Stomach (tissue), 9 donors: ENCODE results near the gene SCN9A. TPM values are rescaled to one million over a fixed set of nuclear protein-coding genes. Genes with fewer than 3 reads are reported as not detected.

Source experiments
- DNase-seq, 2 donors: peaks; one replicate each; pipeline versions ENCODE4 v3.0.0 to v3.0.0-alpha.2; 2013 to 2019
- H3K27ac ChIP-seq, 5 donors: fragments of 200-600 bp in 4 of 5; sonication (generic) in 4 of 5; one replicate each; pipeline ENCODE4 v1.5.1; 2013 to 2019; ENCODE audit warnings: mild to moderate bottlenecking in 1 of 5, moderate library complexity in 1 of 5
- H3K27me3 ChIP-seq, 3 donors: fragments of 200-600 bp; sonication (generic); one replicate each; pipeline ENCODE4 v1.5.1; 2017 to 2019; ENCODE audit warnings: mixed run types in 1 of 3
- H3K36me3 ChIP-seq, 4 donors: fragments of 200-600 bp; sonication (generic); 1 replicate in 3 of 4; 2 replicates in 1 of 4; pipeline ENCODE4 v1.5.1; 2016 to 2019
- H3K4me1 ChIP-seq, 4 donors: fragments of 200-600 bp; sonication (generic); one replicate each; pipeline ENCODE4 v1.5.1; 2016 to 2019
- H3K4me3 ChIP-seq, 4 donors: fragments of 200-600 bp; sonication (generic) in 3 of 4; one replicate each; pipeline ENCODE4 v1.5.1; 2016 to 2019; ENCODE audit warnings: mild to moderate bottlenecking in 1 of 4
- H3K9me3 ChIP-seq, 4 donors: fragments of 200-600 bp; sonication (generic); one replicate each; pipeline ENCODE4 v1.5.1; 2016 to 2019
- EP300 ChIP-seq: sonication (generic); formaldehyde crosslinking; IDR thresholded peaks from one replicate; pipeline ENCODE4 v1.6.1; 2017; ENCODE audit warnings: antibody characterized with exemption
- POLR2A ChIP-seq, 4 donors: fragments of 450-650 bp; IDR thresholded peaks; one replicate each; pipeline ENCODE4 v1.6.1; 2016; ENCODE audit warnings: antibody characterized with exemption in 4 of 4, control low read depth in 2 of 4, mild to moderate bottlenecking in 1 of 4, moderate library complexity in 1 of 4
- POLR2AphosphoS5 ChIP-seq, 3 donors: sonication (generic); formaldehyde crosslinking; IDR thresholded peaks; one replicate each; pipeline ENCODE4 v1.6.1; 2016; ENCODE audit warnings: antibody characterized with exemption in 3 of 3
- WGBS, 5 donors: extraction: QIAGEN DNeasy Blood & Tissue Kit in 3 of 5; methylation state at CpG; one replicate each; pipeline versions ENCODE4 v1.1.5 to v1.1.7; 2013 to 2018; 5-methylcytosine and 5-hydroxymethylcytosine counted together
- intact Hi-C: fragments of 100-400 bp; cut with DNase I; formaldehyde crosslinking; loops from one replicate; pipeline ENCODE4 v1.15.1; 2023; ENCODE audit warnings: low total_unique reads
- polyA plus RNA-seq, 3 donors: library from polyadenylated mRNA; stranded (reverse); fragments of 200-250 nt; gene quantifications; one replicate each; pipeline ENCODE4 v1.2.3, GENCODE V29; 2013
- total RNA-seq, 5 donors: library from RNA; depleted of rRNA; stranded (reverse); fragments of >200 nt; gene quantifications; one replicate each; pipeline versions ENCODE4 v1.1.0 to v1.2.3, GENCODE V29; 2014 to 2016
- TF ChIP-seq, protein P1 (sequence below), 7 experiments: fragments of 450-650 bp in 4 of 7; fragments of 200-600 bp in 3 of 7; sonication (generic) in 3 of 7; IDR thresholded peaks; one replicate each; pipeline ENCODE4 v1.5.1; 2016 to 2019; ENCODE audit warnings: antibody characterized with exemption in 7 of 7, control low read depth in 2 of 7, mild to moderate bottlenecking in 1 of 7
- donor health status: healthy with polysubstance abuse.
- donor health status: Bipolar disorder and iron deficiency.
- donor health status: healthy.

SCN9A gene
- total and polyA plus RNA-seq, 8 donors: 0.12 to 24.3 (median 1.1) TPM

DNA sequence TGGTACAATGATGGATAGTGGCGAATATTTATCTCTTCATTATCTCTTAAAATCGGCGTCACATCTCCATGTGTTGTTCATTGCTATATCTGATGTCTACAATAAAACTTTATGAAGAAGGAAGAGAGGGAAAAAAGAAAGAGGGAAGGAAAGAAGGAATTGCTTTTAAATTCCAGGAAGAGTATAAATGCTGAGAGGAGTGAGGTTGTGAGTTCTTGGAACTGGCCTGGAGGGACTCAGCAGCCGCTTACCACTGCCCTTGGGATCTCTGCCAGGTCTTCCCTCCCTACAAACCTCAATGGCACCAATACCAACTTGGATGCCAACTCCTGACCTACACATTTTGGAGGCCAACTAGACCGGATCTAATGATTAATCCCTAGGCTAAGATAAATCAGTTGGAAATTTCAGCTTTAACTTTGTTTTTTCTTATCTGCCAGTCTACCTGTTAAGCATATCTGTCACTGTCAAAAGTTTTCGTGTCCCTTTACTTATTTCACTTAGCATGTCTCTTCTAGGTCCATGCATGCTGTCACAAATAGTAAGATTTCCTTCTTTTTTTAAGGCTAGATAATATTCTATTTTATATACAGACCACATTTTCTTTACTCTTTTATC lies 9.8 kb downstream of the SCN9A start:
- Histone ChIP-seq H3K9me3 (no peaks in the 10 kb centered on the region), H3K4me3 (no peak overlapping the region), H3K27me3 (no peaks in the 10 kb centered on the region), H3K4me1 (no peaks in the 10 kb centered on the region), H3K27ac (no peak overlapping the region), H3K36me3 (no peaks in the 10 kb centered on the region)
- DNase-seq: no peak
- no peak for TF ChIP-seq POLR2A (IDR thresholded peaks at IDR 0.05)
- no peak for TF ChIP-seq POLR2AphosphoS5 (IDR thresholded peaks at IDR 0.05)
- TF ChIP-seq, protein P1, sequence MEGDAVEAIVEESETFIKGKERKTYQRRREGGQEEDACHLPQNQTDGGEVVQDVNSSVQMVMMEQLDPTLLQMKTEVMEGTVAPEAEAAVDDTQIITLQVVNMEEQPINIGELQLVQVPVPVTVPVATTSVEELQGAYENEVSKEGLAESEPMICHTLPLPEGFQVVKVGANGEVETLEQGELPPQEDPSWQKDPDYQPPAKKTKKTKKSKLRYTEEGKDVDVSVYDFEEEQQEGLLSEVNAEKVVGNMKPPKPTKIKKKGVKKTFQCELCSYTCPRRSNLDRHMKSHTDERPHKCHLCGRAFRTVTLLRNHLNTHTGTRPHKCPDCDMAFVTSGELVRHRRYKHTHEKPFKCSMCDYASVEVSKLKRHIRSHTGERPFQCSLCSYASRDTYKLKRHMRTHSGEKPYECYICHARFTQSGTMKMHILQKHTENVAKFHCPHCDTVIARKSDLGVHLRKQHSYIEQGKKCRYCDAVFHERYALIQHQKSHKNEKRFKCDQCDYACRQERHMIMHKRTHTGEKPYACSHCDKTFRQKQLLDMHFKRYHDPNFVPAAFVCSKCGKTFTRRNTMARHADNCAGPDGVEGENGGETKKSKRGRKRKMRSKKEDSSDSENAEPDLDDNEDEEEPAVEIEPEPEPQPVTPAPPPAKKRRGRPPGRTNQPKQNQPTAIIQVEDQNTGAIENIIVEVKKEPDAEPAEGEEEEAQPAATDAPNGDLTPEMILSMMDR (IDR thresholded peaks at IDR 0.05): no peak
- TF ChIP-seq EP300: no peak
- WGBS, 5 donors: 59 to 71% (median 63%) methylated on average over 6 of the region's 6 CpGs
- intact Hi-C loops: no loop called here

DNA sequence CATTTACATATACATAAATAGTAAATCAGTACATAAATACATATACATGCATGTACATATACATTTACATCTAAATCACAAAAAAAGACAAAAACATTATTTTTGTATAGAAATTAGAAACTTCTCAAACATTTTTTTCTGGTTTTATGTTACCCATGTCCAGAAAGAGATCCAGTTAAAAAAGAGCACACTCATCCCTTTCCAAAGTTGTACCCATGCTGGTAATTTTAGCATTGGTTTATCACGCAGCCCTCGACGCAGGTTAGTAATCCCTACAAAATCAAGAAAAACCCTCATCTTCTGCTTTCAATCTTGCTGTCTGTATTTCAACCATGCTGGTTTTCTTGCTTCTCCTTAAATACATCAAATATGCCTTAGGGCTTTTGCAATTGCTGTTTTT lies 10.5 kb downstream of the SCN9A start:
- no peaks in the 10 kb centered on the region for H3K36me3 ChIP-seq
- H3K4me1 ChIP-seq: no peaks in the 10 kb centered on the region
- no peaks in the 10 kb centered on the region for H3K27me3 ChIP-seq
- WGBS, 5 donors: 89 to 97% (median 95%) methylated on average over 3 of the region's 3 CpGs
- TF ChIP-seq EP300 (no peak), POLR2A (IDR thresholded peaks at IDR 0.05) (no peak), POLR2AphosphoS5 (IDR thresholded peaks at IDR 0.05) (no peak)
- TF ChIP-seq, protein P1 (IDR thresholded peaks at IDR 0.05): no peak
- no peaks in the 10 kb centered on the region for H3K9me3 ChIP-seq
- DNase-seq: no peak
- intact Hi-C loops: no loop called here
- H3K4me3 ChIP-seq: no peak overlapping the region
- H3K27ac ChIP-seq: no peak overlapping the region

DNA sequence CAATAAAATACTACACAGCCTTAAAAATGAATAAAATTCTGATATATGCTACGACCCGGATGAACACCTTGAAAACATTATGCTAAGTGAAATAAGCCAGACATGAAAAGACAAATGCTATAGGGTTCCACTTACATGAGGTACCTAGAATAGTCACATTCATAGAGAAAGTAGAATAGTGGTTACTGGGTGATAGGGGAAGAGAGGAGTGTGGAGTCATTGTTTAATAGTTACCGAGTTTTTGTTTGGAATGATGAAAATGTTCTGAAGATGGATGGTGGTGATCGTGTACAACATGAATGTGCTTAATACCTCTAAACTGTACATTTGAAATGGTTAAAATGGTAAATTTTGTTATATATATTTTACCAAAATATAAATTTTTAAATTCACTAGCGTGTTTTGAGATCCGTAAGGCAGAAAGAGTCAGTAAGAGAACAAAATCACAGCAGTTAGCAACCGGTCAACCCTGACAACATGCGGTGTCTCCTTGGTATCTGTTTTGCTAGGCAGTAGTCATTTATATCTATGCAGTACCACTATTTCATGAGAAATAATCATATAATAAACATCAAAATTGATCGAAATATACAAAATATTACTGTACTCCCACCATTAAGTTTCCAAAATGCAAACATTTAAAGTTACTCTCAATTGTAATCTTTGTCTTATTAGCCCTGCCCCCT lies 11.1 kb downstream of the SCN9A start:
- H3K4me3 ChIP-seq: no peak overlapping the region
- no peaks in the 10 kb centered on the region for H3K36me3 ChIP-seq
- H3K27ac ChIP-seq: no peak overlapping the region
- no peak for DNase-seq
- no peaks in the 10 kb centered on the region for H3K9me3 ChIP-seq
- WGBS, 5 donors: 83 to 93% (median 91%) methylated on average over 9 of the region's 9 CpGs
- intact Hi-C loops: no loop called here
- no peaks in the 10 kb centered on the region for H3K4me1 ChIP-seq
- no peak for TF ChIP-seq EP300
- TF ChIP-seq POLR2AphosphoS5 (IDR thresholded peaks at IDR 0.05): no peak
- TF ChIP-seq, protein P1 (IDR thresholded peaks at IDR 0.05): no peak
- H3K27me3 ChIP-seq: no peaks in the 10 kb centered on the region

- no peaks in the 10 kb centered on the region for H3K36me3 ChIP-seq
Observed at GRCh38 chr2:166361351-166362153, 14.2 kb downstream of the SCN9A start.

More at GRCh38 chr2:166361351-166362153, 14.2 kb downstream of the SCN9A start:
- Histone ChIP-seq H3K4me3 (no peak overlapping the region), H3K4me1 (no peaks in the 10 kb centered on the region), H3K27me3 (no peaks in the 10 kb centered on the region), H3K9me3 (no peaks in the 10 kb centered on the region), H3K27ac (no peak overlapping the region)
- DNase-seq: peak in 1 of 2 donors; percentile 66
- intact Hi-C loops: no loop called here
- TF ChIP-seq, protein P1 (IDR thresholded peaks at IDR 0.05): peak in 4 of 7 experiments; percentile 12 to 32 (median 24)
- TF ChIP-seq POLR2AphosphoS5 (IDR thresholded peaks at IDR 0.05): no peak
- WGBS, 5 donors: 60 to 71% (median 65%) methylated on average over 3 of the region's 3 CpGs
